Cardiac atrium fibroblast (primary cell): ENCODE measurements around the gene CHRNB2. TPM values are rescaled to one million over a fixed set of nuclear protein-coding genes. Genes with fewer than 3 reads are reported as not detected.

ENCODE experiments used
- total RNA-seq: library from RNA; depleted of rRNA; stranded (reverse); fragments of >200 nt; gene quantifications from 2 replicates; pipeline ENCODE4 v1.2.3, GENCODE V29; 2015

Gene CHRNB2, protein sequence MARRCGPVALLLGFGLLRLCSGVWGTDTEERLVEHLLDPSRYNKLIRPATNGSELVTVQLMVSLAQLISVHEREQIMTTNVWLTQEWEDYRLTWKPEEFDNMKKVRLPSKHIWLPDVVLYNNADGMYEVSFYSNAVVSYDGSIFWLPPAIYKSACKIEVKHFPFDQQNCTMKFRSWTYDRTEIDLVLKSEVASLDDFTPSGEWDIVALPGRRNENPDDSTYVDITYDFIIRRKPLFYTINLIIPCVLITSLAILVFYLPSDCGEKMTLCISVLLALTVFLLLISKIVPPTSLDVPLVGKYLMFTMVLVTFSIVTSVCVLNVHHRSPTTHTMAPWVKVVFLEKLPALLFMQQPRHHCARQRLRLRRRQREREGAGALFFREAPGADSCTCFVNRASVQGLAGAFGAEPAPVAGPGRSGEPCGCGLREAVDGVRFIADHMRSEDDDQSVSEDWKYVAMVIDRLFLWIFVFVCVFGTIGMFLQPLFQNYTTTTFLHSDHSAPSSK
- not detected in 2 replicates for total RNA-seq

GRCh38 chr1:154567386-154568156 is at the start of gene CHRNB2:
Gene CHRNB2, plus strand, starts transcription at chr1:154567778. Its CDS starts 267 bp downstream, at chr1:154568045.

DNA sequence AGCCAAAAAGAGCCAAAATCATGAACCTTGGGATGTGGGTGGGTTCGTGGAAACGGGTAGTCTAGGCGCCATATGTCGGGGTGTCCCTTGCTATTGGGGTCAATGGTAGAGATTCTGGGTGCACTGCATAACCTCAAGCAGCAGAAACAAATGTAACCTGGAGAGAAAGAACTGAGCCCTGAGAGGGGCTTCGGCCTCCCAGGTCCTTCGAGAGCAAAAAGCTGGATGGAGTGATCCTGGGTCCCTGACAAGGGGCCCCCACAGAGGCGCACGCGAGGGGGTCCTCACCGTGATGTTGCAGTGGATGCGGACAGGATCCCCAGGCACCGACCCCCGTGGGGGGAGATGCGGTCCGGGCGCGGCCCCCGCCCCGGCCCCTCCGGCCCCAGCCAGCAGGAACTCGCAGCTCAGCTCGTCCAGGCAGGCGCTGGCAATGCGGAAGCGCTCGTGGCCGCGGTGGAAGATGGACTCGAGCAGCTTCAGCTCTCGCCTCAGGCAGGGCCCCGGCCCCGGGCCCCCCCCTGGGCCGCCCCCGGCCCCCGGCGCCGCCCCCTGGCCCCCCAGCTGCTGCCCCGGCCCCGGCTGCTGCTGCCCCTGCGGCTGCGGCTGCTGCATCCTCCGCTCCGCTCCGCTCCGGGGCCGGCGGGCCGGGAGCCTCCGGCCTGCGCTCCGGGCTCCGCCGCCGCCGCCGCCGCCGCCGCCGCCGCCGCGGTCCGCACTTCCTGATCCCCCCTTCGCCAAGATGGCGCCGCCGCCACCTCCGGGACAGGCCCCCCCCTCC is 9.4 kb upstream of the CHRNB2 start, which contains the start of gene UBE2Q1:
UBE2Q1 (minus strand) TSS at position 724 of the 781 bp plus-strand sequence; CDS start at position 615, 109 bp downstream.

GRCh38 chr1:154607609-154608396 is 40.2 kb downstream of the CHRNB2 start, which contains the start of gene ADAR:
Gene ADAR, minus strand, starts transcription at chr1:154608186. Its CDS starts 180 bp downstream, at chr1:154608006.

Other genes with a start within 250 kb of the CHRNB2 start
- gene AQP10, start 246.7 kb upstream of the CHRNB2 start, total RNA-seq: not detected in 2 replicates
- 64.4 and 93.8 TPM in 2 replicates for gene ATP8B2, start 242.3 kb upstream of the CHRNB2 start, total RNA-seq
- gene IL6R, start 162.4 kb upstream of the CHRNB2 start, total RNA-seq: 5.6 and 7.5 TPM in 2 replicates
- gene TDRD10, start 65.6 kb upstream of the CHRNB2 start, total RNA-seq: 0.54 TPM in 1 of 2 replicates, not detected in the other
- gene SHE, start 65.4 kb upstream of the CHRNB2 start, total RNA-seq: 0.97 and 4.3 TPM in 2 replicates
- 30.6 and 35.7 TPM in 2 replicates for gene UBE2Q1, start 9.1 kb upstream of the CHRNB2 start, total RNA-seq
- gene ADAR, start 40.4 kb downstream of the CHRNB2 start, total RNA-seq: 48.0 and 65.8 TPM in 2 replicates